Measurements from ENCODE around the gene TFF3. TPM values are rescaled to one million over a fixed set of nuclear protein-coding genes. Genes with fewer than 3 reads are reported as not detected.

Gene TFF3
- polyA plus RNA-seq, 1 experiment: not detected

GRCh38 chr21:42356650-42357049 is 41.4 kb upstream of the TFF3 start:
- no peak for TF ChIP-seq CTCF (IDR thresholded peaks at IDR 0.05; ENCODE audit: insufficient read depth, low read depth, low read length)
- DNase-seq (ENCODE audit: low read depth): no peak
- ChIA-PET CTCF (no interaction called here), POLR2A (no interaction called here)
- Histone ChIP-seq H3K4me3 (ENCODE audit: low read depth, low read length) (no peak overlapping the region), H3K27me3 (ENCODE audit: control insufficient read depth, insufficient read depth, low read length) (no peaks in the 10 kb centered on the region), H3K36me3 (ENCODE audit: control insufficient read depth, insufficient read depth, low read length) (no peaks in the 10 kb centered on the region)

GRCh38 chr21:42356046-42356445 is 40.8 kb upstream of the TFF3 start:
- CTCF ChIA-PET: interaction anchor here (0.7 kb wide), 1 partner anchor 173 kb away, joined by 3 read pairs; no protein-coding TSS in a partner anchor
- no peaks in the 10 kb centered on the region for H3K27me3 ChIP-seq (ENCODE audit: control insufficient read depth, insufficient read depth, low read length)
- no peak overlapping the region for H3K4me3 ChIP-seq (ENCODE audit: low read depth, low read length)
- no peak for TF ChIP-seq CTCF (IDR thresholded peaks at IDR 0.05; ENCODE audit: insufficient read depth, low read depth, low read length)
- POLR2A ChIA-PET: no interaction called here
- DNase-seq (ENCODE audit: low read depth): no peak
- H3K36me3 ChIP-seq (ENCODE audit: control insufficient read depth, insufficient read depth, low read length): no peaks in the 10 kb centered on the region

GRCh38 chr21:42353623-42354022 is 38.4 kb upstream of the TFF3 start:
- DNase-seq (ENCODE audit: low read depth): no peak
- TF ChIP-seq CTCF (IDR thresholded peaks at IDR 0.05; ENCODE audit: insufficient read depth, low read depth, low read length): no peak
- H3K36me3 ChIP-seq (ENCODE audit: control insufficient read depth, insufficient read depth, low read length): no peaks in the 10 kb centered on the region
- CTCF ChIA-PET: no interaction called here
- no peak overlapping the region for H3K4me3 ChIP-seq (ENCODE audit: low read depth, low read length)
- H3K27me3 ChIP-seq (ENCODE audit: control insufficient read depth, insufficient read depth, low read length): no peaks in the 10 kb centered on the region
- POLR2A ChIA-PET: no interaction called here

GRCh38 chr21:42352441-42353095 is 37.4 kb upstream of the TFF3 start:
- ChIA-PET POLR2A (no interaction called here), CTCF (no interaction called here)
- H3K4me3 ChIP-seq (ENCODE audit: low read depth, low read length): no peak overlapping the region
- no peaks in the 10 kb centered on the region for H3K36me3 ChIP-seq (ENCODE audit: control insufficient read depth, insufficient read depth, low read length)
- H3K27me3 ChIP-seq (ENCODE audit: control insufficient read depth, insufficient read depth, low read length): no peaks in the 10 kb centered on the region
- no peak for DNase-seq (ENCODE audit: low read depth)
- TF ChIP-seq CTCF (IDR thresholded peaks at IDR 0.05; ENCODE audit: insufficient read depth, low read depth, low read length): no peak

- CTCF ChIA-PET: no interaction called here
- POLR2A ChIA-PET: no interaction called here
- DNase-seq (ENCODE audit: low read depth): no peak
- no peaks in the 10 kb centered on the region for H3K27me3 ChIP-seq (ENCODE audit: control insufficient read depth, insufficient read depth, low read length)
- H3K36me3 ChIP-seq (ENCODE audit: control insufficient read depth, insufficient read depth, low read length): no peaks in the 10 kb centered on the region
- TF ChIP-seq CTCF (IDR thresholded peaks at IDR 0.05; ENCODE audit: insufficient read depth, low read depth, low read length): no peak
- H3K4me3 ChIP-seq (ENCODE audit: low read depth, low read length): no peak overlapping the region
These were observed 36.6 kb upstream of the TFF3 start for GRCh38 chr21:42351626-42352440.
